BE2C (cell line): Measurements from ENCODE around the gene DMAP1.

Experiments
- DNase-seq: peaks from one replicate; pipeline ENCODE4 v3.0.0-alpha.2; 2020
- H3K27me3 ChIP-seq: fragments of 250-450 bp; sonication (Bioruptor Pico); 2 replicates; pipeline ENCODE4 v1.5.1; 2020; ENCODE audit warnings: mild to moderate bottlenecking
- H3K36me3 ChIP-seq: fragments of 250-450 bp; sonication (Bioruptor Pico); 2 replicates; pipeline ENCODE4 v1.5.1; 2020; ENCODE audit warnings: mild to moderate bottlenecking
- H3K4me1 ChIP-seq: fragments of 250-450 bp; sonication (Bioruptor Pico); 2 replicates; pipeline ENCODE4 v1.5.1; 2020
- H3K4me3 ChIP-seq: 2 replicates; pipeline ENCODE4 v1.5.1; 2011; ENCODE audit warnings: low read depth, low read length
- H3K9me3 ChIP-seq: fragments of 250-450 bp; sonication (Bioruptor Pico); 2 replicates; pipeline ENCODE4 v1.5.1; 2020
- TF ChIP-seq, protein P1 (sequence below): IDR thresholded peaks from 2 replicates; pipeline ENCODE4 v1.5.1; 2012; ENCODE audit warnings: mild to moderate bottlenecking, low read depth, low read length

Gene DMAP1

DNA sequence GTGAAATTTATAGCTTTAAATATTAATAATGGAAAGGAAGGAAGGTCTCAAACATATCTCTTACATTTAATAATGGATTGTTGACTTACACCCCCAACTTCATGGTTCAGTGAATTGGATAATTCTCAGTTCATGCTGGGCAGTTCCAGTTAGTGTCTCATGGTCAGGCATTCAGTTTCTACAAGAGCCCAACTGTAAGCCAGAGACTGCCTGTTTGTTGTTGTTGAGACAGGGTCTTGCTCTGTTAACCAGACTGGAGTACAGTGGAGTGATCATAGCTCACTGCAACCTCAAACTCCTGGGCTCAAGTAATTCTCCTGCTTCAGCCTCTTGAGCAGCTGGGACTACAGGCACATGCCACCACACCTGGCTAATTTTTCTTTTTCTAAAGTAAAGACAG lies 5.0 kb upstream of the DMAP1 start:
- no peak for DNase-seq
- no peaks in the 10 kb centered on the region for H3K36me3 ChIP-seq
- no peak overlapping the region for H3K4me3 ChIP-seq
- TF ChIP-seq, protein P1, sequence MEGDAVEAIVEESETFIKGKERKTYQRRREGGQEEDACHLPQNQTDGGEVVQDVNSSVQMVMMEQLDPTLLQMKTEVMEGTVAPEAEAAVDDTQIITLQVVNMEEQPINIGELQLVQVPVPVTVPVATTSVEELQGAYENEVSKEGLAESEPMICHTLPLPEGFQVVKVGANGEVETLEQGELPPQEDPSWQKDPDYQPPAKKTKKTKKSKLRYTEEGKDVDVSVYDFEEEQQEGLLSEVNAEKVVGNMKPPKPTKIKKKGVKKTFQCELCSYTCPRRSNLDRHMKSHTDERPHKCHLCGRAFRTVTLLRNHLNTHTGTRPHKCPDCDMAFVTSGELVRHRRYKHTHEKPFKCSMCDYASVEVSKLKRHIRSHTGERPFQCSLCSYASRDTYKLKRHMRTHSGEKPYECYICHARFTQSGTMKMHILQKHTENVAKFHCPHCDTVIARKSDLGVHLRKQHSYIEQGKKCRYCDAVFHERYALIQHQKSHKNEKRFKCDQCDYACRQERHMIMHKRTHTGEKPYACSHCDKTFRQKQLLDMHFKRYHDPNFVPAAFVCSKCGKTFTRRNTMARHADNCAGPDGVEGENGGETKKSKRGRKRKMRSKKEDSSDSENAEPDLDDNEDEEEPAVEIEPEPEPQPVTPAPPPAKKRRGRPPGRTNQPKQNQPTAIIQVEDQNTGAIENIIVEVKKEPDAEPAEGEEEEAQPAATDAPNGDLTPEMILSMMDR, result no peak
- no peaks in the 10 kb centered on the region for H3K4me1 ChIP-seq
- no peaks in the 10 kb centered on the region for H3K27me3 ChIP-seq
- H3K9me3 ChIP-seq, result no peaks in the 10 kb centered on the region

DNA sequence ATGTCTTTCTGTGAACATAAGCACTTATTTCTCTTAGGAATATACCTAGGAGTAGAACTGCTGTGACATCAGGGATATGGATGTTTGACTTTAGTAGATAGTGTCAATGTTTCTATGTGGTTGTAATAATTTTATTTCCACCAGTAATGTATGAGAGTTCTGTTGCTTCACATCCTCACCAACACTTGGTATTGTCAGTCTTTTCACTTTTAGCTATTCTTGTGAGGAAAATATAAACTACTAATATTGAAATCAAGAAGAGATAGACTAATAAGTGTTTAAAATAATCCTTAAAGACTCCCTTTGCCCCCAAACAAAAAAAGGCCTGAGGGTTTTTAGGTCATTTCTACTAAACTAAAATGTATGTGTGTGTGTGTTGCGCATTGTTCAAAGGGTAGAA lies 2.7 kb upstream of the DMAP1 start:
- TF ChIP-seq, protein P1, result no peak
- Histone ChIP-seq H3K36me3 (no peaks in the 10 kb centered on the region), H3K27me3 (no peaks in the 10 kb centered on the region), H3K9me3 (no peaks in the 10 kb centered on the region), H3K4me1 (no peaks in the 10 kb centered on the region), H3K4me3 (no peak overlapping the region)
- DNase-seq, result no peak

DNA sequence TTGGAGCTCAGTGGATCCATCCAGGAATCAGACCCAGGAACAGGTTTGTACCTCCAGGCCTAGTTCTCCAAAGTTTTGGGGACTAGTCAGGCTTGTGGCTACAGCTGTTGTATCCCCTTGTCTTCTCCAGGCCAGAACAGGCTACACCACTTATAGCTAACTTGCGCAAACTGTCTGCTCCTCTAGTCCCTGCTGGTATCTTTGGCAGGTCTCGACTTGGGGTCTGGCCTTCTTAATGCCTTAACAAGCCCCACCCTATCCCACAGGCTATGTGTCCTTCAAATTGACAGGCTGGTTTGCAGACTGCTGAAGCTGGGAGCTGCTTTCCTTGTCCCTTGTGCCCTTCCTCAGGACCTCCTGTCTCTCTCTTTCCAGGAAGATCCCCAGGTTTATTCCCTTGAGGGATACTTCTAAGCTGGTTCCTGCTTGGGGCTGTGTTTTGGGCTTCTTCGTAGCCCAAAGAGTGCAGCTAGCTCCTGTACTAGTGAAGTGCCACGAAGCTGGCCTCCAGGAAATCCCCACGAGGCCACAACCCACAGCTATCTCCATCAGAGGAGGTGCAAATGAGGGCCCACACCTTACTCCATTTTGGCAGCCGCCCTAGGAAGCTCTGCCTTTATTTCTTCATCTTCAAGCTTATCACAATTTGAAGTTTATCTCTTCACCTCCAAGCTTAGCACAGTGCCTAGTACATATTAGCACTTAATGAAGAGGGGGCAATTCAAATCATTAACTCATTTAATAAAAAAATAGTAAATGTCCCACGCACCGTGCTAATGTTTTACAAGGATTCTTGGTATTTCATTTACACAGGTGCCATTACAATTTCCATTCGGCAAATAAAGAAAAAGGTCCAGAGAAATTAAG lies 683 bp upstream of the DMAP1 start:
- DNase-seq, result no peak
- Histone ChIP-seq H3K36me3 (no peaks in the 10 kb centered on the region), H3K4me3 (peak overlapping the region; percentile 74), H3K9me3 (no peaks in the 10 kb centered on the region), H3K4me1 (no peaks in the 10 kb centered on the region), H3K27me3 (no peaks in the 10 kb centered on the region)
- TF ChIP-seq, protein P1, result no peak

DNA sequence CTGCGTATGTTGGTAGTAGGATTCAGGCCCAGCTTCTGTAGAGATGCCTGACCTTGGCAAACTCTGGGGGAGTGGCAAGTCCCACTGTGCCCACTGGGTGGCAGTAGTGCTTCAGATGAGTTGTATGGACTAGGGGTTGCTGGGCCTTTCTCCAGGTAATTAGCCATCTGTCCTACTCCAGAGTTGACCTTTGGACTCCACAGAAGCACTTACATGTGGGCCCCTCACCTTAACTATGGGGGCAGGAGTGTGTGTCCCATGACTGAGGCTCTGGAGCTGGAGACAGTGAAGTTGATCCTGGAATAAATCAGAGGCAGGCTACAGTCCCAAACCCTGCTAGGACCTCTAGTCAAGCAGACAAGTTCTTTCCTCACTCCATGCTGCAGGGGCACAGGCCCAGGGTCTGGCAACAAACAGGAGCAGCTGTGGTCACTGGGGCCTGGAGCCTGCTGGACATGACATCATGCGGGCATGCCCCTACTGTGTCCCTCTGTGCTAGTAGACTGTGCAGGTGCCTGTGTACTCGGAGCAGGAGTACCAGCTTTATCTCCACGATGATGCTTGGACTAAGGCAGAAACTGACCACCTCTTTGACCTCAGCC lies 4.6 kb downstream of the DMAP1 start:
- Histone ChIP-seq H3K9me3 (no peaks in the 10 kb centered on the region), H3K4me3 (no peak overlapping the region), H3K27me3 (no peaks in the 10 kb centered on the region), H3K36me3 (peaks cover 16% of the 10 kb centered on the region), H3K4me1 (0 out of 2 replicates have a peak, but pooled peaks cover 2% of the 10 kb centered on the region)
- TF ChIP-seq, protein P1, result peak; percentile 80
- peak; percentile 71 for DNase-seq

DNA sequence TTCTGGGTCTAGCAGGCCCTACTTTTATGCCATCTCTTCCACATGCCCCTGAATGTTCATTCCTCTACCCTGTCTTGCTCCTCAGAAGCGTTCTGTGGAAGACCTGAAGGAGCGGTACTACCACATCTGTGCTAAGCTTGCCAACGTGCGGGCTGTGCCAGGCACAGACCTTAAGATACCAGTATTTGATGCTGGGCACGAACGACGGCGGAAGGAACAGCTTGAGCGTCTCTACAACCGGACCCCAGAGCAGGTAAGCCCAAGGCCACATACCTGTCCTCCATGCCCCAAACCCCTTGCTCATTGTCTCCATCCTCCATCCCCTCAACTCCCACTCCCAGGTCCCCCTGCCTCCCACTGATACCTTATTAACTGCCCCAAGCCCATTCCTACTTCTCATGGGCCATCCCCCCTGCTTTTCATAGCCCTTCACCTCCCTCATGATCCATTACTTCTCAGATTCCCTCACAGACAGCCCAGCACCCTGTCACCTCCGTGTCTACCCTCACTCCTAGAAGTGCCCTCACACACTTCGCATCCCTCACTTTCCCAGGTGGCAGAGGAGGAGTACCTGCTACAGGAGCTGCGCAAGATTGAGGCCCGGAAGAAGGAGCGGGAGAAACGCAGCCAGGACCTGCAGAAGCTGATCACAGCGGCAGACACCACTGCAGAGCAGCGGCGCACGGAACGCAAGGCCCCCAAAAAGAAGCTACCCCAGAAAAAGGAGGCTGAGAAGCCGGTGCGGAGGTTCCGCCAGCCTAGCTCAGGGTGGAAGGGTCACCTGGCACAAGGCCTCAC lies 5.4 kb downstream of the DMAP1 start:
- Histone ChIP-seq H3K27me3 (no peaks in the 10 kb centered on the region), H3K4me3 (no peak overlapping the region), H3K36me3 (peaks cover 16% of the 10 kb centered on the region), H3K9me3 (no peaks in the 10 kb centered on the region), H3K4me1 (0 out of 2 replicates have a peak, but pooled peaks cover 2% of the 10 kb centered on the region)
- TF ChIP-seq, protein P1, result no peak
- no peak for DNase-seq
